Measurements from ENCODE around the gene SMIM29.

GRCh38 chr6:34277763-34278112, 28.9 kb upstream of the SMIM29 start:
- no peak for TF ChIP-seq POLR2A (IDR thresholded peaks at IDR 0.05)
- TF ChIP-seq CTCF (IDR thresholded peaks at IDR 0.05), result no peak
